H9 (cell line): Measurements from ENCODE around the gene NPHP1. TPM values are rescaled to one million over a fixed set of nuclear protein-coding genes. Genes with fewer than 3 reads are reported as not detected.

Experiments used
- DNase-seq: peaks from one replicate; pipeline ENCODE4 v3.0.0-alpha.2; 2017
- H2AFZ ChIP-seq: one replicate; pipeline ENCODE4 v1.6.1; 2013; ENCODE audit warnings: mild to moderate bottlenecking, low read length, control low read depth, moderate library complexity
- H2AK5ac ChIP-seq: 2 replicates; pipeline ENCODE4 v1.6.1; 2013; ENCODE audit warnings: low read length, control low read depth, mixed read lengths; ENCODE audit not compliant: insufficient read length
- H2BK120ac ChIP-seq: one replicate; pipeline ENCODE4 v1.6.1; 2013; ENCODE audit warnings: low read depth, mild to moderate bottlenecking, low read length, control low read depth, inconsistent platforms; ENCODE audit not compliant: poor library complexity, severe bottlenecking
- H2BK12ac ChIP-seq: 2 replicates; pipeline ENCODE4 v1.6.1; 2013; ENCODE audit warnings: low read length, control low read depth, mixed read lengths, low read depth; ENCODE audit not compliant: insufficient read length
- H2BK15ac ChIP-seq: 2 replicates; pipeline ENCODE4 v1.6.1; 2013; ENCODE audit warnings: low read depth, low read length, control low read depth
- H2BK20ac ChIP-seq: one replicate; pipeline ENCODE4 v1.6.1; 2013; ENCODE audit warnings: low read depth, mild to moderate bottlenecking, low read length, control low read depth, inconsistent platforms; ENCODE audit not compliant: poor library complexity, severe bottlenecking
- H2BK5ac ChIP-seq: 2 replicates; pipeline ENCODE4 v1.6.1; 2013; ENCODE audit warnings: low read length, control low read depth, mixed read lengths; ENCODE audit not compliant: insufficient read length
- H3K14ac ChIP-seq: 2 replicates; pipeline ENCODE4 v1.6.1; 2013; ENCODE audit warnings: low read length, control low read depth; ENCODE audit not compliant: insufficient read depth
- H3K18ac ChIP-seq: 2 replicates; pipeline ENCODE4 v1.6.1; 2013; ENCODE audit warnings: low read depth, mild to moderate bottlenecking, mixed read lengths, low read length, control low read depth; ENCODE audit not compliant: insufficient read length
- H3K23ac ChIP-seq: 2 replicates; pipeline ENCODE4 v1.6.1; 2013; ENCODE audit warnings: low read length, control low read depth, mixed read lengths, low read depth; ENCODE audit not compliant: insufficient read length
- H3K23me2 ChIP-seq: 2 replicates; pipeline ENCODE4 v1.6.1; 2013; ENCODE audit warnings: low read depth, mild to moderate bottlenecking, mixed read lengths, low read length, control low read depth; ENCODE audit not compliant: insufficient read length, poor library complexity, severe bottlenecking
- H3K27ac ChIP-seq: 2 replicates; pipeline ENCODE4 v1.5.1; 2013; ENCODE audit warnings: low read length, control low read depth, mixed read lengths, low read depth; ENCODE audit not compliant: insufficient read length
- H3K27me3 ChIP-seq: 2 replicates; pipeline ENCODE4 v1.6.1; 2013; ENCODE audit warnings: low read length, control low read depth, inconsistent platforms; ENCODE audit not compliant: insufficient read depth
- H3K4ac ChIP-seq: 2 replicates; pipeline ENCODE4 v1.6.1; 2013; ENCODE audit warnings: low read depth, mild to moderate bottlenecking, control low read depth, inconsistent platforms, low read length, moderate library complexity
- H3K4me1 ChIP-seq: 2 replicates; pipeline ENCODE4 v1.6.1; 2013; ENCODE audit warnings: low read length, control low read depth, inconsistent platforms; ENCODE audit not compliant: insufficient read depth
- H3K4me2 ChIP-seq: 2 replicates; pipeline ENCODE4 v1.6.1; 2013; ENCODE audit warnings: low read length, control low read depth, mixed read lengths; ENCODE audit not compliant: insufficient read length, insufficient read depth
- H3K56ac ChIP-seq: 2 replicates; pipeline ENCODE4 v1.6.1; 2013; ENCODE audit warnings: low read depth, mild to moderate bottlenecking, mixed read lengths, low read length, control low read depth; ENCODE audit not compliant: insufficient read length
- H3K79me1 ChIP-seq: 2 replicates; pipeline ENCODE4 v1.6.1; 2013; ENCODE audit warnings: low read depth, mild to moderate bottlenecking, moderate library complexity, low read length, control low read depth, inconsistent platforms; ENCODE audit not compliant: insufficient read depth, poor library complexity, severe bottlenecking
- H3K79me2 ChIP-seq: 2 replicates; pipeline ENCODE4 v1.6.1; 2013; ENCODE audit warnings: low read length, control low read depth, inconsistent platforms; ENCODE audit not compliant: insufficient read depth
- H3K9ac ChIP-seq: 2 replicates; pipeline ENCODE4 v1.6.1; 2013; ENCODE audit warnings: low read length, control low read depth, mixed read lengths; ENCODE audit not compliant: insufficient read length; ENCODE audit errors: extremely low read depth
- H3K9me3 ChIP-seq: one replicate; pipeline ENCODE4 v1.6.1; 2013; ENCODE audit warnings: low read depth, low read length, inconsistent platforms; ENCODE audit not compliant: control insufficient read depth
- H3T11ph ChIP-seq: one replicate; pipeline ENCODE4 v1.6.1; 2013; ENCODE audit warnings: mild to moderate bottlenecking, low read length, control low read depth, inconsistent platforms
- H4K20me1 ChIP-seq: one replicate; pipeline ENCODE4 v1.6.1; 2013; ENCODE audit not compliant: control insufficient read depth, insufficient read length, insufficient read depth
- H4K5ac ChIP-seq: 2 replicates; pipeline ENCODE4 v1.6.1; 2013; ENCODE audit warnings: low read depth, mild to moderate bottlenecking, mixed read lengths, low read length, control low read depth; ENCODE audit not compliant: insufficient read length
- H4K8ac ChIP-seq: replicated peaks from 2 replicates; pipeline ENCODE4 v1.6.1; 2013; ENCODE audit warnings: low read length, control low read depth, mixed read lengths, low read depth; ENCODE audit not compliant: insufficient read length
- H4K91ac ChIP-seq: 2 replicates; pipeline ENCODE4 v1.6.1; 2013; ENCODE audit warnings: low read depth, mild to moderate bottlenecking, moderate library complexity, mixed read lengths, low read length, control low read depth; ENCODE audit not compliant: insufficient read length
- H3K27ac Mint-ChIP-seq, 3 experiments: 2 replicates in 2 of 3; 3 replicates in 1 of 3; pipeline ENCODE4 v1.8.0; 2020 to 2021; ENCODE audit warnings: mixed read lengths in 3 of 3, mild to moderate bottlenecking in 1 of 3, moderate library complexity in 1 of 3
- H3K27me3 Mint-ChIP-seq: 2 replicates; pipeline ENCODE4 v1.8.0; 2021; ENCODE audit warnings: low read depth, mild to moderate bottlenecking, moderate library complexity, mixed read lengths
- H3K36me3 Mint-ChIP-seq, 3 experiments: 2 replicates in 2 of 3; 3 replicates in 1 of 3; pipeline ENCODE4 v1.8.0; 2020 to 2021; ENCODE audit warnings: low read depth in 3 of 3, mixed read lengths in 3 of 3; ENCODE audit not compliant: insufficient read depth in 1 of 3
- H3K4me1 Mint-ChIP-seq, 2 experiments: 2 replicates each; pipeline ENCODE4 v1.8.0; 2020; ENCODE audit warnings: mixed read lengths in 2 of 2
- H3K4me3 Mint-ChIP-seq, 2 experiments: 2 replicates in 1 of 2; 3 replicates in 1 of 2; pipeline ENCODE4 v1.8.0; 2020 to 2021; ENCODE audit warnings: mild to moderate bottlenecking in 2 of 2, mixed read lengths in 2 of 2, moderate library complexity in 1 of 2
- H3K9me3 Mint-ChIP-seq, 2 experiments: 2 replicates in 1 of 2; 3 replicates in 1 of 2; pipeline ENCODE4 v1.8.0; 2020; ENCODE audit warnings: mild to moderate bottlenecking in 2 of 2, mixed read lengths in 2 of 2, moderate library complexity in 1 of 2
- CTCF ChIP-seq: fragments of 200-600 bp; sonication (generic); conservative IDR thresholded peaks from 3 replicates; pipeline ENCODE4 v1.8.0; 2021; ENCODE audit warnings: antibody characterized with exemption, mild to moderate bottlenecking
- WGBS: extraction: QIAGEN DNeasy Blood & Tissue Kit; methylation state at CpG from one replicate; pipeline ENCODE4 v1.1.7; 2013; ENCODE audit warnings: missing lambda C conversion rate, low lambda C conversion rate, mixed read lengths; ENCODE audit not compliant: insufficient read length; ENCODE audit errors: extremely low coverage; 5-methylcytosine and 5-hydroxymethylcytosine counted together
- total RNA-seq: library from RNA; stranded (reverse); gene quantifications from 2 replicates; pipeline ENCODE4 v1.2.1, GENCODE V29; 2021

The NPHP1 gene
- total RNA-seq, 1 experiment from 2014 or later = 2.1 TPM

GRCh38 chr2:110172506-110172905, 32.3 kb downstream of the NPHP1 start:
- no peaks in the 10 kb centered on the region for H3K36me3 Mint-ChIP-seq
- Histone ChIP-seq H2BK120ac (no peak overlapping the region), H2BK15ac (no peak overlapping the region), H2BK20ac (no peak overlapping the region), H3K18ac (no peak overlapping the region), H3K79me1 (no peaks in the 10 kb centered on the region), H2BK12ac (no peak overlapping the region), H2BK5ac (no peak overlapping the region), H3K23me2 (no peaks in the 10 kb centered on the region), H3K9ac (no peak overlapping the region), H3K9me3 (no peaks in the 10 kb centered on the region), H4K20me1 (no peaks in the 10 kb centered on the region), H3K4me2 (no peak overlapping the region), H4K8ac (no peak overlapping the region), H3K4ac (no peak overlapping the region), H3K14ac (no peak overlapping the region), H2AK5ac (no peak overlapping the region), H3T11ph (no peak overlapping the region), H3K79me2 (no peaks in the 10 kb centered on the region), H4K5ac (no peak overlapping the region), H3K56ac (no peak overlapping the region), H2AFZ (no peak overlapping the region), H3K27ac (no peak overlapping the region), H3K23ac (no peak overlapping the region), H4K91ac (no peak overlapping the region), H3K27me3 (no peaks in the 10 kb centered on the region), H3K4me1 (peaks cover 2% of the 10 kb centered on the region; the same call in 1 of the 2 replicates)
- no CpG with 5 or more reads among the region's 6 CpGs for WGBS
- no peak for TF ChIP-seq CTCF
- no peak for DNase-seq
- H3K27ac Mint-ChIP-seq = no peak overlapping the region
- H3K4me1 Mint-ChIP-seq = peaks cover 6 to 8% of the 10 kb centered on the region in 2 experiments
- H3K4me3 Mint-ChIP-seq = no peak overlapping the region
- no peaks in the 10 kb centered on the region for H3K27me3 Mint-ChIP-seq
- H3K9me3 Mint-ChIP-seq = no peaks in the 10 kb centered on the region
